ENCODE data around the gene NENF. TPM values are rescaled to one million over a fixed set of nuclear protein-coding genes. Genes with fewer than 3 reads are reported as not detected.

NENF gene
- polyA plus RNA-seq, 1 of the 3 experiments (the other 2 are of a cell fraction) = 78.7 TPM

- POLR2A ChIA-PET = no interaction called here
- Histone ChIP-seq H3K79me2 (ENCODE audit: insufficient read depth) (no peaks in the 10 kb centered on the region; the same call in 1 of the 2 replicates), H3F3A (replicated peaks; ENCODE audit: insufficient read depth) (no peaks in the 10 kb centered on the region), H3K9ac (no peak overlapping the region), H3K9me3 (peaks cover 13% of the 10 kb centered on the region; the same call in 1 of the 2 replicates), H2AFZ (ENCODE audit: low read depth) (no peak overlapping the region), H3K9me2 (no peaks in the 10 kb centered on the region), H4K20me1 (ENCODE audit: insufficient read depth) (no peaks in the 10 kb centered on the region), H3K4me2 (no peak overlapping the region), H3K4me3 (ENCODE audit: low read depth in 2 of 2, low read length in 1 of 2) (no peak overlapping the region), H3K27me3 (ENCODE audit: insufficient read depth) (no peaks in the 10 kb centered on the region), H3K36me3 (replicated peaks in 1 of 2; ENCODE audit: control insufficient read depth in 1 of 2, insufficient read depth in 2 of 2, low read length in 1 of 2) (peaks cover 17 to 18% of the 10 kb centered on the region in 2 experiments), H3K4me1 (ENCODE audit: control insufficient read depth in 1 of 2, insufficient read depth in 2 of 2, low read depth in 1 of 2, low read length in 1 of 2) (no peaks in the 10 kb centered on the region), H3K27ac (ENCODE audit: low read depth in 2 of 2, low read length in 1 of 2) (no peak overlapping the region)
- TF ChIP-seq MXI1 (IDR thresholded peaks at IDR 0.05; ENCODE audit: low read depth, low read length) (no peak), TAF1 (IDR thresholded peaks at IDR 0.05; ENCODE audit: borderline replicate concordance, low read depth, low read length) (no peak), PBX3 (IDR thresholded peaks at IDR 0.05) (no peak), RXRA (IDR thresholded peaks at IDR 0.05; ENCODE audit: borderline replicate concordance, low read depth) (no peak), REST (IDR thresholded peaks at IDR 0.05; ENCODE audit: low read depth, low read length) (no peak), EZH2phosphoT487 (IDR thresholded peaks at IDR 0.05; ENCODE audit: borderline replicate concordance, low read depth) (no peak), ELF1 (IDR thresholded peaks at IDR 0.05) (no peak), TCF12 (IDR thresholded peaks at IDR 0.05) (no peak), RFX5 (IDR thresholded peaks at IDR 0.05; ENCODE audit: low read length) (no peak), TEAD4 (IDR thresholded peaks at IDR 0.05; ENCODE audit: borderline replicate concordance, insufficient read depth) (no peak), NRF1 (IDR thresholded peaks at IDR 0.05; ENCODE audit: low read depth, low read length) (no peak), FOSL2 (IDR thresholded peaks at IDR 0.05; ENCODE audit: borderline replicate concordance, low read depth) (no peak), EP300 (IDR thresholded peaks at IDR 0.05; ENCODE audit: borderline replicate concordance in 1 of 2, low read depth in 1 of 2, low read length in 1 of 2) (no peak), JUND (IDR thresholded peaks at IDR 0.05) (no peak), YY1 (IDR thresholded peaks at IDR 0.05; ENCODE audit: low read depth) (no peak)
- TF ChIP-seq, protein P1, sequence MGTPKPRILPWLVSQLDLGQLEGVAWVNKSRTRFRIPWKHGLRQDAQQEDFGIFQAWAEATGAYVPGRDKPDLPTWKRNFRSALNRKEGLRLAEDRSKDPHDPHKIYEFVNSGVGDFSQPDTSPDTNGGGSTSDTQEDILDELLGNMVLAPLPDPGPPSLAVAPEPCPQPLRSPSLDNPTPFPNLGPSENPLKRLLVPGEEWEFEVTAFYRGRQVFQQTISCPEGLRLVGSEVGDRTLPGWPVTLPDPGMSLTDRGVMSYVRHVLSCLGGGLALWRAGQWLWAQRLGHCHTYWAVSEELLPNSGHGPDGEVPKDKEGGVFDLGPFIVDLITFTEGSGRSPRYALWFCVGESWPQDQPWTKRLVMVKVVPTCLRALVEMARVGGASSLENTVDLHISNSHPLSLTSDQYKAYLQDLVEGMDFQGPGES (IDR thresholded peaks at IDR 0.05; ENCODE audit: low read depth, low read length) = no peak
- TF ChIP-seq, protein P2, sequence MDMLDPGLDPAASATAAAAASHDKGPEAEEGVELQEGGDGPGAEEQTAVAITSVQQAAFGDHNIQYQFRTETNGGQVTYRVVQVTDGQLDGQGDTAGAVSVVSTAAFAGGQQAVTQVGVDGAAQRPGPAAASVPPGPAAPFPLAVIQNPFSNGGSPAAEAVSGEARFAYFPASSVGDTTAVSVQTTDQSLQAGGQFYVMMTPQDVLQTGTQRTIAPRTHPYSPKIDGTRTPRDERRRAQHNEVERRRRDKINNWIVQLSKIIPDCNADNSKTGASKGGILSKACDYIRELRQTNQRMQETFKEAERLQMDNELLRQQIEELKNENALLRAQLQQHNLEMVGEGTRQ (IDR thresholded peaks at IDR 0.05; ENCODE audit: borderline replicate concordance, low read depth, low read length) = no peak
- TF ChIP-seq, protein P3, sequence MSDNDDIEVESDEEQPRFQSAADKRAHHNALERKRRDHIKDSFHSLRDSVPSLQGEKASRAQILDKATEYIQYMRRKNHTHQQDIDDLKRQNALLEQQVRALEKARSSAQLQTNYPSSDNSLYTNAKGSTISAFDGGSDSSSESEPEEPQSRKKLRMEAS (IDR thresholded peaks at IDR 0.05; ENCODE audit: low read depth) = no peak
- TF ChIP-seq, protein P4, sequence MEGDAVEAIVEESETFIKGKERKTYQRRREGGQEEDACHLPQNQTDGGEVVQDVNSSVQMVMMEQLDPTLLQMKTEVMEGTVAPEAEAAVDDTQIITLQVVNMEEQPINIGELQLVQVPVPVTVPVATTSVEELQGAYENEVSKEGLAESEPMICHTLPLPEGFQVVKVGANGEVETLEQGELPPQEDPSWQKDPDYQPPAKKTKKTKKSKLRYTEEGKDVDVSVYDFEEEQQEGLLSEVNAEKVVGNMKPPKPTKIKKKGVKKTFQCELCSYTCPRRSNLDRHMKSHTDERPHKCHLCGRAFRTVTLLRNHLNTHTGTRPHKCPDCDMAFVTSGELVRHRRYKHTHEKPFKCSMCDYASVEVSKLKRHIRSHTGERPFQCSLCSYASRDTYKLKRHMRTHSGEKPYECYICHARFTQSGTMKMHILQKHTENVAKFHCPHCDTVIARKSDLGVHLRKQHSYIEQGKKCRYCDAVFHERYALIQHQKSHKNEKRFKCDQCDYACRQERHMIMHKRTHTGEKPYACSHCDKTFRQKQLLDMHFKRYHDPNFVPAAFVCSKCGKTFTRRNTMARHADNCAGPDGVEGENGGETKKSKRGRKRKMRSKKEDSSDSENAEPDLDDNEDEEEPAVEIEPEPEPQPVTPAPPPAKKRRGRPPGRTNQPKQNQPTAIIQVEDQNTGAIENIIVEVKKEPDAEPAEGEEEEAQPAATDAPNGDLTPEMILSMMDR (IDR thresholded peaks at IDR 0.05) = no peak
- CTCF ChIA-PET = interaction anchor here (1.6 kb wide), 1 partner anchor 330 kb away, joined by 4 read pairs; no protein-coding TSS in a partner anchor
- no peak for DNase-seq
- WGBS (ENCODE audit: low lambda C conversion rate) = 98% methylated on average over 4 of the region's 4 CpGs
Observed at GRCh38 chr1:212401042-212401441, 31.7 kb upstream of the NENF start.

All from SK-N-SH (cell line).